Measurements from ENCODE around the gene IL27RA. TPM values are rescaled to one million over a fixed set of nuclear protein-coding genes. Genes with fewer than 3 reads are reported as not detected.

IL27RA gene
- polyA plus RNA-seq, 1 donor from 2014 or later, result 1.0 TPM

- TF ChIP-seq CTCF (IDR thresholded peaks at IDR 0.05; ENCODE audit: poor library complexity, severe bottlenecking), result no peak
- TF ChIP-seq TAF1 (IDR thresholded peaks at IDR 0.05; ENCODE audit: low read depth), result no peak
- no peak for TF ChIP-seq RAD21 (conservative IDR thresholded peaks at IDR 0.05)
- no peak for TF ChIP-seq MXI1 (conservative IDR thresholded peaks at IDR 0.05; ENCODE audit: poor library complexity, severe bottlenecking)
- no peak for TF ChIP-seq POLR2AphosphoS5 (IDR thresholded peaks at IDR 0.05)
- TF ChIP-seq, protein P1, sequence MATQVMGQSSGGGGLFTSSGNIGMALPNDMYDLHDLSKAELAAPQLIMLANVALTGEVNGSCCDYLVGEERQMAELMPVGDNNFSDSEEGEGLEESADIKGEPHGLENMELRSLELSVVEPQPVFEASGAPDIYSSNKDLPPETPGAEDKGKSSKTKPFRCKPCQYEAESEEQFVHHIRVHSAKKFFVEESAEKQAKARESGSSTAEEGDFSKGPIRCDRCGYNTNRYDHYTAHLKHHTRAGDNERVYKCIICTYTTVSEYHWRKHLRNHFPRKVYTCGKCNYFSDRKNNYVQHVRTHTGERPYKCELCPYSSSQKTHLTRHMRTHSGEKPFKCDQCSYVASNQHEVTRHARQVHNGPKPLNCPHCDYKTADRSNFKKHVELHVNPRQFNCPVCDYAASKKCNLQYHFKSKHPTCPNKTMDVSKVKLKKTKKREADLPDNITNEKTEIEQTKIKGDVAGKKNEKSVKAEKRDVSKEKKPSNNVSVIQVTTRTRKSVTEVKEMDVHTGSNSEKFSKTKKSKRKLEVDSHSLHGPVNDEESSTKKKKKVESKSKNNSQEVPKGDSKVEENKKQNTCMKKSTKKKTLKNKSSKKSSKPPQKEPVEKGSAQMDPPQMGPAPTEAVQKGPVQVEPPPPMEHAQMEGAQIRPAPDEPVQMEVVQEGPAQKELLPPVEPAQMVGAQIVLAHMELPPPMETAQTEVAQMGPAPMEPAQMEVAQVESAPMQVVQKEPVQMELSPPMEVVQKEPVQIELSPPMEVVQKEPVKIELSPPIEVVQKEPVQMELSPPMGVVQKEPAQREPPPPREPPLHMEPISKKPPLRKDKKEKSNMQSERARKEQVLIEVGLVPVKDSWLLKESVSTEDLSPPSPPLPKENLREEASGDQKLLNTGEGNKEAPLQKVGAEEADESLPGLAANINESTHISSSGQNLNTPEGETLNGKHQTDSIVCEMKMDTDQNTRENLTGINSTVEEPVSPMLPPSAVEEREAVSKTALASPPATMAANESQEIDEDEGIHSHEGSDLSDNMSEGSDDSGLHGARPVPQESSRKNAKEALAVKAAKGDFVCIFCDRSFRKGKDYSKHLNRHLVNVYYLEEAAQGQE (IDR thresholded peaks at IDR 0.05; ENCODE audit: borderline replicate concordance), result no peak
- Histone ChIP-seq H3K9me3 (ENCODE audit: low read length) (peaks cover 7% of the 10 kb centered on the region), H3F3A (ENCODE audit: insufficient read depth, low read length, poor library complexity, severe bottlenecking) (no peaks in the 10 kb centered on the region), H3K9ac (ENCODE audit: low read length) (no peak overlapping the region), H3K36me3 (ENCODE audit: insufficient read depth, low read length) (no peaks in the 10 kb centered on the region), H3K4me3 (ENCODE audit: low read length) (no peak overlapping the region), H3K9me2 (ENCODE audit: insufficient read depth, low read length) (no peaks in the 10 kb centered on the region), H3K4me2 (ENCODE audit: low read length) (no peak overlapping the region), H3K79me2 (replicated peaks; ENCODE audit: insufficient read depth, low read length) (peaks cover 38% of the 10 kb centered on the region), H4K20me1 (ENCODE audit: insufficient read depth) (no peaks in the 10 kb centered on the region), H3K27me3 (ENCODE audit: insufficient read depth, low read depth, low read length) (no peaks in the 10 kb centered on the region), H2AFZ (ENCODE audit: low read depth, low read length) (no peak overlapping the region), H3K27ac (ENCODE audit: low read length) (no peak overlapping the region)
Observed at GRCh38 chr19:14002571-14003250, 28.9 kb upstream of the IL27RA start.

GRCh38 chr19:14003251-14004055 is 28.1 kb upstream of the IL27RA start:
- Histone ChIP-seq H3K9ac (ENCODE audit: low read length) (no peak overlapping the region), H3K4me3 (ENCODE audit: low read length) (no peak overlapping the region), H3K79me2 (replicated peaks; ENCODE audit: insufficient read depth, low read length) (peaks cover 37% of the 10 kb centered on the region), H3K27ac (ENCODE audit: low read length) (no peak overlapping the region), H3K9me3 (ENCODE audit: low read length) (peaks cover 7% of the 10 kb centered on the region), H2AFZ (ENCODE audit: low read depth, low read length) (no peak overlapping the region), H3F3A (ENCODE audit: insufficient read depth, low read length, poor library complexity, severe bottlenecking) (no peaks in the 10 kb centered on the region), H4K20me1 (ENCODE audit: insufficient read depth) (no peaks in the 10 kb centered on the region), H3K27me3 (ENCODE audit: insufficient read depth, low read depth, low read length) (no peaks in the 10 kb centered on the region), H3K36me3 (ENCODE audit: insufficient read depth, low read length) (no peaks in the 10 kb centered on the region), H3K9me2 (ENCODE audit: insufficient read depth, low read length) (no peaks in the 10 kb centered on the region), H3K4me2 (ENCODE audit: low read length) (no peak overlapping the region)
- TF ChIP-seq MXI1 (conservative IDR thresholded peaks at IDR 0.05; ENCODE audit: poor library complexity, severe bottlenecking) (no peak), POLR2AphosphoS5 (IDR thresholded peaks at IDR 0.05) (no peak), CTCF (IDR thresholded peaks at IDR 0.05; ENCODE audit: poor library complexity, severe bottlenecking) (no peak), EP300 (conservative IDR thresholded peaks at IDR 0.05; ENCODE audit: poor library complexity, severe bottlenecking) (no peak), TAF1 (IDR thresholded peaks at IDR 0.05; ENCODE audit: low read depth) (no peak), RAD21 (conservative IDR thresholded peaks at IDR 0.05) (no peak), EZH2 (IDR thresholded peaks at IDR 0.05; ENCODE audit: borderline replicate concordance, insufficient read depth, low read length, poor library complexity, severe bottlenecking) (no peak), SMC3 (conservative IDR thresholded peaks at IDR 0.05; ENCODE audit: poor library complexity) (no peak)
- TF ChIP-seq, protein P1 (IDR thresholded peaks at IDR 0.05; ENCODE audit: borderline replicate concordance), result no peak
